Osteoblast (primary cell): ENCODE data around the gene CYP2W1. TPM values are rescaled to one million over a fixed set of nuclear protein-coding genes. Genes with fewer than 3 reads are reported as not detected.

ENCODE experiments used
- DNase-seq: peaks from one replicate; pipeline ENCODE4 v3.0.0; 2011; ENCODE audit warnings: low spot score, mixed read lengths; ENCODE audit not compliant: insufficient read length; ENCODE audit errors: missing footprints
- H2AFZ ChIP-seq: 2 replicates; pipeline ENCODE4 v1.6.0; 2011; ENCODE audit warnings: mild to moderate bottlenecking, low read length
- H3K27ac ChIP-seq: 2 replicates; pipeline ENCODE4 v1.5.1; 2011; ENCODE audit warnings: mild to moderate bottlenecking, low read depth, low read length, moderate library complexity
- H3K27me3 ChIP-seq: 2 replicates; pipeline ENCODE4 v1.6.0; 2012; ENCODE audit warnings: mild to moderate bottlenecking, control low read depth, inconsistent platforms, low read length, moderate library complexity; ENCODE audit not compliant: insufficient read depth
- H3K36me3 ChIP-seq: 2 replicates; pipeline ENCODE4 v1.5.1; 2011; ENCODE audit warnings: mild to moderate bottlenecking, low read length, control low read depth, moderate library complexity; ENCODE audit not compliant: insufficient read depth
- H3K4me1 ChIP-seq: 2 replicates; pipeline ENCODE4 v1.5.1; 2011; ENCODE audit warnings: mild to moderate bottlenecking, low read length, control low read depth, moderate library complexity; ENCODE audit not compliant: insufficient read depth
- H3K4me2 ChIP-seq: 2 replicates; pipeline ENCODE4 v1.6.0; 2011; ENCODE audit warnings: mild to moderate bottlenecking, low read length; ENCODE audit not compliant: insufficient read depth
- H3K4me3 ChIP-seq: fragments of 200-600 bp; sonication (generic); 3 replicates; pipeline ENCODE4 v1.5.1; 2012; ENCODE audit warnings: mild to moderate bottlenecking, low read length, inconsistent platforms; ENCODE audit not compliant: insufficient read depth
- H3K79me2 ChIP-seq: 2 replicates; pipeline ENCODE4 v1.6.0; 2012; ENCODE audit warnings: mild to moderate bottlenecking, low read length, control low read depth, inconsistent platforms; ENCODE audit not compliant: insufficient read depth
- H3K9me3 ChIP-seq: 2 replicates; pipeline ENCODE4 v1.5.1; 2011; ENCODE audit warnings: low read depth, low read length, control low read depth
- H4K20me1 ChIP-seq: 2 replicates; pipeline ENCODE4 v1.6.0; 2012; ENCODE audit warnings: mild to moderate bottlenecking, low read length, control low read depth; ENCODE audit not compliant: insufficient read depth
- total RNA-seq: library from RNA; depleted of rRNA; stranded (reverse); fragments of >200 nt; gene quantifications from 2 replicates; pipeline ENCODE4 v1.2.3, GENCODE V29; 2012
- TF ChIP-seq, protein P1 (sequence below): IDR thresholded peaks from 2 replicates; pipeline ENCODE4 v1.5.1; 2011; ENCODE audit warnings: mild to moderate bottlenecking, low read depth, low read length, moderate library complexity; ENCODE audit errors: extremely low read depth

CYP2W1 gene
- total RNA-seq, 1 donor = not detected

DNA sequence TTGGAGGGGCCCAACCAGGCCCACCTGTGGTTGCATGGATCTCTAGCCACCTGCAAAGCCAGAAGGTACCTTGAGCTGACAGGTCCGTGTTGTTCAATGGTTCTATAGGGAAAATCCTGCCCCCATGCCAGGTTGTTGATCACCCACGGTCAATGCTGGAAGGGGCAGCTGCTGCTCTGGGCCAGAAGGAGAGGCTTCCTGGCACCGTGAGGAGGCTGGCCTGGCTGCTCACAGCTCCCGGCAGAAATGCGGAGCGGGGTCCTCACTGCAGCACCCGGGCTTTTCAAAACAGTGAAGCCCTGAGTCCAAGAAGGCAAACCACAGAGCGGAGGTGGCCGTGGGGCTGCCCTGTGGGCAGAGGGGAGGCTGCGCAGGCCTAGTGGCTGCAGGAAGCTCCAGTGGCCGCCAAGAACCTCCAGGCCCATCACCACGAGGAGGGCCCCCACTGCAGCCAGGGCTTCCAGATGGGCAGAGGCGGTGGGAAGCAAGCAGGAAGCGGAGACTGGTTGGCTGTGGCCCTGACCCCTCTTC is 36.3 kb downstream of the CYP2W1 start:
- Histone ChIP-seq H4K20me1 (peaks cover 63% of the 10 kb centered on the region), H3K9me3 (no peaks in the 10 kb centered on the region), H3K36me3 (peaks cover 9% of the 10 kb centered on the region), H3K79me2 (peaks cover 89% of the 10 kb centered on the region), H3K4me2 (no peak overlapping the region), H3K4me3 (no peak overlapping the region), H2AFZ (no peak overlapping the region), H3K27ac (no peak overlapping the region), H3K27me3 (no peaks in the 10 kb centered on the region), H3K4me1 (no peaks in the 10 kb centered on the region)
- TF ChIP-seq, protein P1, sequence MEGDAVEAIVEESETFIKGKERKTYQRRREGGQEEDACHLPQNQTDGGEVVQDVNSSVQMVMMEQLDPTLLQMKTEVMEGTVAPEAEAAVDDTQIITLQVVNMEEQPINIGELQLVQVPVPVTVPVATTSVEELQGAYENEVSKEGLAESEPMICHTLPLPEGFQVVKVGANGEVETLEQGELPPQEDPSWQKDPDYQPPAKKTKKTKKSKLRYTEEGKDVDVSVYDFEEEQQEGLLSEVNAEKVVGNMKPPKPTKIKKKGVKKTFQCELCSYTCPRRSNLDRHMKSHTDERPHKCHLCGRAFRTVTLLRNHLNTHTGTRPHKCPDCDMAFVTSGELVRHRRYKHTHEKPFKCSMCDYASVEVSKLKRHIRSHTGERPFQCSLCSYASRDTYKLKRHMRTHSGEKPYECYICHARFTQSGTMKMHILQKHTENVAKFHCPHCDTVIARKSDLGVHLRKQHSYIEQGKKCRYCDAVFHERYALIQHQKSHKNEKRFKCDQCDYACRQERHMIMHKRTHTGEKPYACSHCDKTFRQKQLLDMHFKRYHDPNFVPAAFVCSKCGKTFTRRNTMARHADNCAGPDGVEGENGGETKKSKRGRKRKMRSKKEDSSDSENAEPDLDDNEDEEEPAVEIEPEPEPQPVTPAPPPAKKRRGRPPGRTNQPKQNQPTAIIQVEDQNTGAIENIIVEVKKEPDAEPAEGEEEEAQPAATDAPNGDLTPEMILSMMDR = no peak
- DNase-seq = no peak

DNA sequence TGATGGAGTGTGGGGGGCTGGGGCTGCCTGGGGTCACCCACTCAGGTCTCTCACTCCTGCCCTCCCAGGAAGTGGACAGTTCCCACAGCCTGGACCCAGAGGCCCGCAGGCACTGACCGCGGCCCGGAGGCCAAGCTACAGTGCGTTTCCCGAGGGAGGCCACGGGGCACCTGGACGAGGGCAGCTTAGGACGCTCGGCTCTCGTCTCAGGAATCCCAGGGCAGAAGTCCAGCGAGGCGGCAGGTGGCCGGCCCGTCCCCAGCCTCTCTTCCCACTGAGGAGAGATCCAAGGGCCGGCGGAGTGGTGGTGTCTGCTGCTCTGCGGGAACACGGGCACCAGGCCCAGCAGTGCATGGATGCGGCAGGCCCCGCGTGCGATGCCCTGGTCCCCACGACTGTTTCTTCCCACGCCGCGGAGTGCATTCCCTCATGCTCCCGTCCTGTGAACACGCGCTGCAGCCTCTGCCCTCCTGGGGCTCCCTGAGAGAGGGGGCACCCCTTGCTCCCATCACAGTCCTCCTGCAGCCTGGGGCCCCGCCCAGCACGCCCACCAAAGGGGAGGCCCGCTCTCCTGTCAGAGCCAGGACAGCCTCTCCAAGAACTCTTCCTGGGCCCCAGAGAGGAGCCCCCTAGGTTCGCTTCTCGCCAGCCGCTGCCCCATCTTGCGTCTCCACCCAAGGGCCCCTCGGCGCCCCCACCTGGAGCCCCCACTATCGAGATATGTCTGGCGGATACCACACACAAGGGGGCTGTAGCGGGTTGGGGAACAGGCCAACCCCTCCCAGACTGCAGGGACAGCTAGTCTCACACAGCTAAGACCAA is 37.0 kb downstream of the CYP2W1 start:
- H3K27ac ChIP-seq = no peak overlapping the region
- H3K4me2 ChIP-seq = no peak overlapping the region
- H3K4me1 ChIP-seq = no peaks in the 10 kb centered on the region
- H3K9me3 ChIP-seq = no peaks in the 10 kb centered on the region
- TF ChIP-seq, protein P1 = no peak
- no peak for DNase-seq
- H3K4me3 ChIP-seq = no peak overlapping the region
- no peak overlapping the region for H2AFZ ChIP-seq
- peaks cover 63% of the 10 kb centered on the region for H4K20me1 ChIP-seq
- H3K79me2 ChIP-seq = peaks cover 89% of the 10 kb centered on the region
- H3K27me3 ChIP-seq = no peaks in the 10 kb centered on the region
- H3K36me3 ChIP-seq = peaks cover 13% of the 10 kb centered on the region

DNA sequence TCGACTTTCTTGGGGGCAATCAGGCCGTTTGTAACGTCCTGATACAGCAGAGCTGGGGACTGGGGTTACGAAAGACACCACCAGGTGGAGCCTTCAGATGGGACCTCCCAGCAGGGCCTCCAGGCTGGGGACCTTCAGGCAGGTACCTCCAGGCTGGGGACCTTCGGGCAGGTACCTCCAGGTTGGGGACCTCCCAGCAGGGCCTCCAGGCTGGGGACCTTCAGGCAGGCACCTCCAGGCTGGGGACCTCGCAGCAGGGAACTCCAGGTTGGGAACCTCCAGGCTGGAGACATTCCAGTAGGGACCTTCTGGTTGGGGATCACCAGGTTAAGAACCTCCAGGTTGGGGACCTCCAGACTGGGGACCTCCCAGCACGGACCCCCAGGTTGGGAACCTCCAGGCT is 37.9 kb downstream of the CYP2W1 start:
- no peak overlapping the region for H2AFZ ChIP-seq
- peaks cover 65% of the 10 kb centered on the region for H4K20me1 ChIP-seq
- TF ChIP-seq, protein P1 = no peak

DNA sequence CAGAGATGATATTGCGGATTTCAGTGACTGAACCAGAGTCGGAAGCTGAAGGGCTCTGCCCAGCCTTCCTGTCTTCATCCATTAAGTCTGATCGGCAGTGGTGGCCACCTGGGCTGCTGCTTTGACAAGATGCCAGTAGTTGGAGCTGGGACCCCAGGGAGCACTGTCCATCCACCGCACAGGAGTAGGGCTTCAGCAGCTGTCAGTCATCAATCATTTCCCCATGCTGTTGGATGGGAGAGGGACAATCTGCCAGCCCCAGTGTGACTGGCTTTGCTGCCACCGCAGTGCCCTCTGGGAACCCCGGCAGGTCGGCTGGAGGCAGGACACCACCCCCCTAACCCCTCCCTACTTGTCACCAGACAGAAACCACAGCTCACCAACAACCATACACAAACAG is 38.4 kb downstream of the CYP2W1 start:
- Histone ChIP-seq H2AFZ (no peak overlapping the region), H3K79me2 (peaks cover 94% of the 10 kb centered on the region), H3K27ac (no peak overlapping the region), H3K9me3 (no peaks in the 10 kb centered on the region), H3K36me3 (peaks cover 26% of the 10 kb centered on the region), H3K4me3 (no peak overlapping the region), H4K20me1 (peaks cover 70% of the 10 kb centered on the region), H3K4me2 (no peak overlapping the region), H3K4me1 (no peaks in the 10 kb centered on the region), H3K27me3 (no peaks in the 10 kb centered on the region)
- no peak for DNase-seq
- TF ChIP-seq, protein P1 = no peak

More for the DNA sequence above, 37.9 kb downstream of the CYP2W1 start:
- no peaks in the 10 kb centered on the region for H3K9me3 ChIP-seq
- no peak for DNase-seq
- H3K36me3 ChIP-seq = peaks cover 21% of the 10 kb centered on the region
- H3K4me1 ChIP-seq = no peaks in the 10 kb centered on the region
- H3K4me3 ChIP-seq = no peak overlapping the region
- no peaks in the 10 kb centered on the region for H3K27me3 ChIP-seq
- peaks cover 89% of the 10 kb centered on the region for H3K79me2 ChIP-seq
- no peak overlapping the region for H3K27ac ChIP-seq
- no peak overlapping the region for H3K4me2 ChIP-seq
